GM18498 (cell line): ENCODE measurements around the gene KIFC1.
A peak's percentile ranks its signal among the peaks of the same experiment; 100 is the strongest.

Source experiments
- ATAC-seq: cut with Tn5 transposase; IDR thresholded peaks from one replicate; pipeline ENCODE4 v1.9.1; 2021; ENCODE audit warnings: mild to moderate bottlenecking, moderate library complexity; ENCODE audit not compliant: unreplicated experiment

Gene KIFC1

DNA sequence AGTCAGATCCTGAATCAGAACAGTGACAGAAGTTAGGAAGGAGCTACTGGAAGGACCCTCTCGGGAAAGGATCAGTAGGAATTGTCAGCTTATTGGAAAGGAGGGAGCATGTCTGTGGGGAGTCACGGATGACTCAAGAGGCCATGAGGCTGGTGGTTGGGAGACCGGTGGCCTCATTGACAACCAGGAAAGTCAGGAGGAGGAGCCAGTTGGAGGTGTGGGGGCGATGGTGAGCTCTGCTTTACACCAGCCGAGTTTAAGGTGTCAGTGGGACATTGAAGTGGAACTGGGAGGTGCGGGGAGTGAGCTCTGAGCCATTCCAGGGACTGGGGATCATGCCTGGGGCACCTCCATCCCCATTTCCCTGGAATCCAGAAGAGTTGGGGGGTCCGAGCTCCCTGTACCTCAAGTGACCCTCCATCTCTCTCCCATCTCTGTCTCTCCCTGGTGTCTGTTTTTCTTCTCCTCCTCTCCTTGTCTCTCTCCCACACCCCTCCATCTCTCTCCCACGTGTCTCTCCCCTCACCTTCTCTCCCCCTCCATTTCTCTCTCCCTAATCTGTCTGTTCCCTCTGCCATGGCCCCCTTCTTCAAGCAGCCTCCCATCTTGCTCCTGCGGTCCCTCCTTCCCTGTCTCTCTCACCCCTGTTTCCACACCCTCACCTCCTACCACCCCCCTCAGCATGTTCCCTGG is 48.5 kb downstream of the KIFC1 start:
- ATAC-seq = no peak

DNA sequence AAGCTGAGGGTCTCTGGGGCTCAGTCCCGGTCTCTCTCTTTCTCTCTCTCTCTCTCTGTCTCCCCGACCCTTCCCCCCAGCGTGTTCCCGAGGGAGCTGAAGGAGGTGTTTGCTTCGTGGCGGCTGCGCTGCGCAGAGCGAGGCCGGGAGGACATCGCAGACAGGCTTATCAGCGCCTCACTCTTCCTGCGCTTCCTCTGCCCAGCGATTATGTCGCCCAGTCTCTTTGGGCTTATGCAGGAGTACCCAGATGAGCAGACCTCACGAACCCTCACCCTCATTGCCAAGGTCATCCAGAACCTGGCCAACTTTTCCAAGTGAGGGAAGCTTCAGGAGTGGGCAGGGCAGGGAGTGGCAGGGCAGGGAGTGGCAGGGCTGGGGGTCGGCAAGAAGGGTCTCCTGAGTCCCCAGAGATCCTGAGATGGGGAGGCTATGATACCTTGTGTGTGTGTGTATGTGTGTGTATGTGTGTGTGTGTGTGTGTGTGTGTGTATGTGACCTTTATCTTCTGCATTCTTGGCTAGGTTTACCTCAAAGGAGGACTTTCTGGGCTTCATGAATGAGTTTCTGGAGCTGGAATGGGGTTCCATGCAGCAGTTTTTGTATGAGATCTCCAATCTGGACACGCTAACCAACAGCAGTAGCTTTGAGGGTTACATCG is 49.2 kb downstream of the KIFC1 start:
- no peak for ATAC-seq

DNA sequence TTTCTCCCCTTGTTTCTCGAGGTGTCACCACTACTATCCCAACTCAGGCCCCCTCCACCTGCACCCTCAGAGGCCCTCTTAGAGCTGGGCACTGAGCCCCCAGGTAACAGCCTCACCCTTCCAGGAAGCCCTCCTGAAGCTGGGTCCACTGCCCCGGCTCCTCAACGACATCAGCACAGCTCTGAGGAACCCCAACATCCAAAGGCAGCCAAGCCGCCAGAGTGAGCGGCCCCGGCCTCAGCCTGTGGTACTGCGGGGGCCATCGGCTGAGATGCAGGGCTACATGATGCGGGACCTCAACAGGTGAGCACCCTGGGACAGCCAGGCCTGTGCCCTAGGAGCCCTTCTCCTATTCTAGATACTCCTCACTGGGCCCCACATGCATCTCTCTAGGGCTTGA is 49.8 kb downstream of the KIFC1 start:
- no peak for ATAC-seq

DNA sequence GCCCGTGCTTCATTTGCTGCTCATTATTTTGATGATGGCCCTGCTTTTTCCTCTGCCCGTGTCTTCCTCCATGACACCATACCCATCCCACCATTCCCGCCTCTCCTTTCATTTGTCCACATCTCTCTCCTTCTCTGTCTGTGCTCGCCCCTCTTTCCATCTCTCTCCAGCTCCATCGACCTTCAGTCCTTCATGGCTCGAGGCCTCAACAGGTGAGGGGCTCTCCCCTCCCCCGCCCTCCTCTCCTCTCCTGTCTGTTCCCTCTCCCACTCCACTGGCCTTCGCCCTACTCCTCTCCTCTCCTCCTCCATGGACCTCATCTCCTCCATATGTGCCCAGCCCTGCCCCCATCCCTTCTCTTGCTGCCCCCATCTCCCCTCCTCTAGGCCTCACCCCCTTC is 50.7 kb downstream of the KIFC1 start:
- no peak for ATAC-seq

DNA sequence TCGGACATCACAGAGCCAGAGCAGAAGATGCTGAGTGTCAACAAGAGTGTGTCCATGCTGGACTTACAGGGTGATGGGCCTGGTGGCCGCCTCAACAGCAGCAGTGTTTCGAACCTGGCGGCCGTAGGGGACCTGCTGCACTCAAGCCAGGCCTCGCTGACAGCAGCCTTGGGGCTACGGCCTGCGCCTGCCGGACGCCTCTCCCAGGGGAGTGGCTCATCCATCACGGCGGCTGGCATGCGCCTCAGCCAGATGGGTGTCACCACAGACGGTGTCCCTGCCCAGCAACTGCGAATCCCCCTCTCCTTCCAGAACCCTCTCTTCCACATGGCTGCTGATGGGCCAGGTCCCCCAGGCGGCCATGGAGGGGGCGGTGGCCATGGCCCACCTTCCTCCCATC is 51.4 kb downstream of the KIFC1 start:
- no peak for ATAC-seq

DNA sequence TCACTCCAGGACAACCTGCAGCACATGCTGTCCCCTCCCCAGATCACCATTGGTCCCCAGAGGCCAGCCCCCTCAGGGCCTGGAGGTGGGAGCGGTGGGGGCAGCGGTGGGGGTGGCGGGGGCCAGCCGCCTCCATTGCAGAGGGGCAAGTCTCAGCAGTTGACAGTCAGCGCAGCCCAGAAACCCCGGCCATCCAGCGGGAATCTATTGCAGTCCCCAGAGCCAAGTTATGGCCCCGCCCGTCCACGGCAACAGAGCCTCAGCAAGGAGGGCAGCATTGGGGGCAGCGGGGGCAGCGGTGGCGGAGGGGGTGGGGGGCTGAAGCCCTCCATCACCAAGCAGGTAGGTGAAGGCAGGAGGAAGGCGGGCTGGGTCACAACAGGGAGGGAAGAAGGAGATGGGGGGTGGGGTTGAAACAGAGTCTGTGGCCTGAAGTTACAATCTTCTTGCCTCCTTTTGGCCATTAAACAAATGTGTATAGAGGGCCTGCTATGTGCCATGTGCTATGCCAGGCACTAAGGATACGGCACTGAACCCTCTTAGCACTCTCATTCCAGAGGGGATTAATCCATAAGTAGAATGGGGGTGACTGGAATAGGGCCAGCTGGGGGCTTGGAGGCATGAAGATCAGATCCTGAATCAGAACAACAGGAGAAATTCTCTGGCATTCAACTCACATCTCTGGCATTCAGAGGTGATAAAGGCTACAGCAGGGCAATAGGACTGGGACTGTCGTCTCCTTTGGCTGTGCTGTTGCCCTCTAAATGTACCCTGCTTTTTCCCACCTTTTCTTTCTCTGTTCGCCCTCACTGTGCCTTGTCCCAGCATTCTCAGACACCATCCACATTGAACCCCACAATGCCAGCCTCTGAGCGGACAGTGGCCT is 52.2 kb downstream of the KIFC1 start:
- no peak for ATAC-seq

DNA sequence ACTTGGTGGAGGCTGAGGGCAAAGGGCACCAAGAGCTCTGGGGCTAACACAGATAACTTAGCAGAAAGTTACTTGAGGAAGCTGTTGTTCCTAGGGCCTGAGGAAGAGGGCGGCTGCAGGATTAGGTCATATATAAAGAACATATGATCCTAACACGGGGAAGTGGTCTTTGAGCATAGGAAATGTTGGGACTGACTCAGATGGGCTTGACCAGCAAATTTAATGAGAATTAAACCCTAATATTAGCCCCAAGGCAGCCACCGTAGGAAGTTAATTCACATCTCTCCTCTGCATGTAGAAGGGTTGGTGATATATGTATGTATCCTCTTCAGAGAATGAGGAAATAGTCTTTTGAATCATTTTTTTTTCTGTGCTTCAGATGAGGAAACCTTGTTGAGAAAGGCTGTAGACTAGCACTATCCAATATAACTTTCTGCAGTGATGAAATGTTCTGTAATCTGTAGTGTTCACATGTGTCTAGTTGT is 53.5 kb downstream of the KIFC1 start:
- ATAC-seq = no peak

DNA sequence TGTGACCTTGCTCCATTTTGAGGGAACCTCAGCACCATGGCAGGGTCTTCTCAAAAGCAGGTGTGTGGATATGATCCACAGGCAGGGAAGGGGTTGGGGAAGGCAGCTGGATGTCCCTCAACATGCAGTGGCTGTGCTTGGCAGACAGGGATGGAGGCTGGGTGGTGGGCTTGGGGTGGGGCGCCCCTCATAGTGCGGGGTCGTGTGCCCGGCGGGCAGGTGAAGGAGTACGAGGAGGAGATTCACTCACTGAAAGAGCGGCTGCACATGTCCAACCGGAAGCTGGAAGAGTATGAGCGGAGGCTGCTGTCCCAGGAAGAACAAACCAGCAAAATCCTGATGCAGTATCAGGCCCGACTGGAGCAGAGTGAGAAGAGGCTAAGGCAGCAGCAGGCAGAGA is 54.7 kb downstream of the KIFC1 start:
- ATAC-seq = no peak

DNA sequence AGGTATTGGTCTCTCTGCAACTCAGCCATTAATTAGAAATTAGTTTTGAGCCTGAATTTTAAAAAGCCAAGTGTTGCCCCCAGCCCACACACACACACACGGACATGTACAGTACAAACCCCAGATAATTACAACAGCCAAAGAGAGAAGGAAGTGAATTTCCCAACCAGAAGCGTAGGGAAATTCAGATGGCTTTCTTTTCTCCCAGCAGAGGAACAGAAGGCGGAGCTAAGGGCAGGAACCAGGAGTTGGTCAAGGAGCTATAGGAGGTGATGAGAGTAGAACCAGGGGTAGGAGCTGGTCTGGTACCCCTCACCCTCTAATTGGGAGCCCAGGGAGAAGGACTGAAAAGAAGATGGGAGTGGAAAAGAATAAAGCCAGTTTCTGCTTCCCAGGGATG is 58.8 kb downstream of the KIFC1 start:
- ATAC-seq = no peak

DNA sequence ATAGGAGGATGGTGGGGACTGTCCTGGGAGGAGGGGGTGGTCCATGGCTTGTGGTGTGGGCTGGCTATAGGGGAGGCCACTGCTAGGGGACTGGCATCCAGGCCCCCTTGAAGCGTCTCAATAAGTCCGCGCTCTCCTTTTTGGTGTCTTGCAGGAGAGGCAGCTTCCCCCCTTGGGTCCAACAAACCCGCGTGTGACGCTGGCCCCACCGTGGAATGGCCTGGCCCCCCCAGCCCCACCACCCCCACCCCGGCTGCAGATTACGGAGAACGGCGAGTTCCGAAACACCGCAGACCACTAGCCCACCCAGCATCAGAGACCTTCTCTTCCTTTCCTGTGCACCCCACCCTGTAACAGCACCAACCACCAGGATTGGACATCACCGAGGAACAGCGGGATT is 60.0 kb downstream of the KIFC1 start:
- no peak for ATAC-seq

DNA sequence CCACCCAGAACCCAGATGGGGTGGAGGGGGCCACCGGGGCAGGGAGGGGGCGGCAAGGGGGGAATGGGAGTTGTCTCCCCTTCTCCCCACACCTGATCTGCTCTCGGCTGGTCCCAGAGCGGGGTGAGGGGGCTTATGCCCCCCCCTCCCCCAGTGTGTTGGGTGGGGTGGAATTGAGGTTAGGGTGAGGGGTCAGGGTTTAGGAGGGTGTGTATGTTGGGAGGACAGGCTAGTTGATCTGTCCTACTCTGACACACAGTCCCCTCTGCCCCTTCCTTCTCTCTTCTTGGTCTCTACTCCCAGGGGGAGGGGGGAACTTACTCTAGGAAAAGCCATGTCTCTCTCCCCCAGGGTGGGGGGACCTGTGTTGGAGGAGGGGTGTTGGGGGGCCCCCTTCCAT is 60.9 kb downstream of the KIFC1 start:
- no peak for ATAC-seq

DNA sequence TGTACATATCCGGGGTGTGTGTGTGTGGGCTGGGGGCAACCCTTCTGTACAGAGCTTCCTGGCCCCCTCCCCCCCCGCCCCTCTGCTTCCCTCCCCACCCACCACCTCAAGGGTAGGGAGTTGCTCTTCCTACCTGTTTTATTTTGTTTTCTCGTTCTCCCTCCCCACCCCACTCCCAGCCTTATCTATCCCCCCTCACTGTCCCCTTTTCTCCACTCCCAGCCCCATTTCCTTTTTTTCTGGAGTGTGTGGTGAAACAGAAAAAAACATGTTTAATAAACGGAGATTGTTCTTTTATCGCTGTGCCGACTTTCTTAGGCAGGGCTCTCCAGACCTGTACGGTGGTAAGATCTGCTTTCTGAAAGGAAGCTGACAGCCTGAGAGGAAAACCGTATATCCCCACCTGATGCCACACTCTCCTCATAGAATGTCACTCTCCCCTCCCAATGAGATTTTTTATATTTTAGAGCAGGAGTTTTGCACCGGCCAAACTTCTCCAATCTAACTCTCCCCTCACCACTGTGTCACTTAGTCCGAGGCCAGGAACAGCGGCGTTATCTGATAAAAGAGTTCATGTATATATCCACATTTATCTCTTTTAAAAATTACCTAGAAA is 61.9 kb downstream of the KIFC1 start:
- ATAC-seq = no peak

DNA sequence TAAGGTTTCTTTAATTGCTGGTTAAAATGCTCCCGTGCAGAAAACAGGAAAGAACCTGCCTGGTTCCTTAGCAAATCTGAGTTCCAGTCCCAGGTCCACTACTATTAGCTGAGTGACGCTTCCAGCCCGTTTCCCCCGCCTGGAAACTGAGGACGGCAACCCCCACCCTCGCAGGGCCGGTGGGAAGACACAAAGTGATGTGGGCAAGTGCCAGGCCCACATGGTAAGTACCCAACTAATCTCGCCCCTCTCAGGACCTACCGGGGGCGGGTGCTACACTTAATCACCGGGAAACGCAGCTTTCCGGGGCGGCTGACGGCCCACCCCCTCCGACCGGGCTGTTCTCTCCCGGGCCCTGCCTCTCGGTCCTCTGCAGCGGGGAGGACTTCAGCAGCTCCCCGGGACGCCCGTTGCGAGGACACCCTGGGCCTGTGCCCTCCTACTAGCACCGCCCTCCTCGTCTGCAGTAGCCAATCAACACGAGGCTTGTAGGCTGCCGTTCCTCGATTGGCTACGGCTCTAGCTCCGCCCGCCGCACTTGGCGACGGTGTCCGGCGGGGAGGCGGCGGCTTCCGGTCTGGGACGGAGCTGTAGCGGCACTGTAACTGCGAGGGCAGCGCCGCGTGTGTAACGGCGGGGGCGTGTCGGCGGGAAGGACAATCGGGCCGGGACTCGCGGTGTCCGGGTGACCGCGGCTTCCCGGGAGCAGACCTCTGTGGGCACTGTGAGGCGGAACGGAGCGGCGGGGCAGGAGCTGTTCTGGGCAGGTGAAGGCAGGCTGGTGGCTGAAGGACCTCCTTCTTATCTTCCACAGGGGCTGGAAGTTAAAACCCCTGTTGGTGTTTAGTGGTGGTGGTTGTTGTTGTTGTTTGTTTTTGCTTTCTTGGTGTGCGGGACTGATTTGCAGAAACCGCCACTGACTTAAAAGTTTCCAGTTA is 62.7 kb downstream of the KIFC1 start, which contains the start of gene ZBTB9:
Gene ZBTB9 (plus strand): TSS at position 568 of the 938 bp plus-strand sequence. CDS start 525 bp downstream, outside the sequence.
- ATAC-seq = peak; percentile 99

DNA sequence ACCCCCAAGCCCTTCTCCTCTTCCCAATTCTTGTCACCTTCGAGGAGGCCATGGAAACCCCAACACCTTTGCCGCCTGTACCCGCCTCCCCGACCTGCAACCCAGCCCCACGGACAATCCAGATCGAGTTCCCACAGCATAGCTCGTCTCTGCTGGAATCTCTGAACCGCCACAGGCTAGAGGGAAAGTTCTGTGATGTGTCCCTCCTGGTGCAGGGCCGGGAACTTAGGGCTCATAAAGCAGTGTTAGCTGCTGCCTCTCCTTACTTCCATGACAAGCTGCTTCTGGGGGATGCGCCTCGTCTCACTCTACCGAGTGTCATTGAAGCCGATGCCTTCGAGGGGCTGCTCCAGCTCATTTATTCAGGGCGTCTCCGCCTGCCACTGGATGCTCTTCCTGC is 63.4 kb downstream of the KIFC1 start:
- ATAC-seq = no peak

DNA sequence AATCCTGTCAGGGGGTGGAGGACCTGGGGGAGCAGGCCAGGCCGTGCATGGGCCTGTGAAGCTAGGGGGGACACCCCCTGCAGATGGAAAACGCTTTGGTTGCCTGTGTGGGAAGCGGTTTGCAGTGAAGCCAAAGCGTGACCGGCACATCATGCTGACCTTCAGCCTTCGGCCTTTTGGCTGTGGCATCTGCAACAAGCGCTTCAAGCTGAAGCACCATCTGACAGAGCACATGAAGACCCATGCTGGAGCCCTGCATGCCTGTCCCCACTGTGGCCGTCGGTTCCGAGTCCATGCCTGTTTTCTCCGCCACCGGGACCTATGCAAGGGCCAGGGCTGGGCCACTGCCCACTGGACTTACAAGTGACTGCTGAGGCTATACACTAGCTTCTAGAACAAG is 64.5 kb downstream of the KIFC1 start:
- ATAC-seq = no peak

DNA sequence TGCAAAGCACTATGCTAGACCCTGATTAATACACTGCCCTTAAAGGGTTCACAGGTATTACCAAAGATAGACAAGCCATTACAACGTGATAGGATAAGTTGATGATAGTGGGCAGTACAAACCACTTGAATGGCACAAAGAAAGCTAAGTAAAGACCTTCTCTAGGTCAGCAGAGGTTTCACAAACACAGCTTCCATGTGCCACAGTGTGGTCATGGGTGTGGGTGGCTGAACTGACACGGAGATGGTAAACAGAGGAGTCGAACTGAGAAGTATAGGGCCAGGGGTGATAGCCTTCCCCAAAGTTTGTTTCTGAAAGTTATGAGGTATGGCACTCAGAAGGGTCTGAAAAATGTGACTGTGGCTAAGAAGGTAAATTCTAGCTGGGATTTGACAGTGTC is 67.1 kb downstream of the KIFC1 start:
- ATAC-seq = no peak

DNA sequence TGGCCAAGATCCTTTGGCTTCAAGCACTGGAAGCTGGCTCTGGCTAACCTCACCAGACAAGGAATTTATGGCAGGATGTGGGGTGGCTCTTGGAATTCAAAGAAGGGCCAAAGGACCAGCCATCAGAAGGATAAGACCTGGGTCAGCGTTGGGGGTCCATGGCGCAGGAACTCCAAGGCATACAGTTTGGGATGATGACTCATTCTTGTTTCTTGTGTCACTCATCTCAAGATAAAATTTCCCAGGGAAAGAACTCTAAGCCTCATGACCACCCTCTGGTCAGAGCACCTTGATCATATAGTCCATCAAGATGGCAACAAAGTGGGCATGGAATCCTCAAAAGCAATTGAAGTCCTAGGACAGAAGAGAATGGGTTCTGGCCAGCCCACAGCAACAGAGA is 67.6 kb downstream of the KIFC1 start:
- ATAC-seq = no peak
